GM19438 (cell line): ENCODE results near the gene RALGPS1.

Source experiments
- ATAC-seq: cut with Tn5 transposase; IDR thresholded peaks from one replicate; pipeline ENCODE4 v1.9.1; 2021; ENCODE audit warnings: low read depth; ENCODE audit not compliant: unreplicated experiment

Gene RALGPS1

GRCh38 chr9:127113191-127113972 lies 198.8 kb downstream of the RALGPS1 start:
- ATAC-seq = no peak

- no peak for ATAC-seq
Observed at GRCh38 chr9:127114606-127115005, 200.0 kb downstream of the RALGPS1 start.

DNA sequence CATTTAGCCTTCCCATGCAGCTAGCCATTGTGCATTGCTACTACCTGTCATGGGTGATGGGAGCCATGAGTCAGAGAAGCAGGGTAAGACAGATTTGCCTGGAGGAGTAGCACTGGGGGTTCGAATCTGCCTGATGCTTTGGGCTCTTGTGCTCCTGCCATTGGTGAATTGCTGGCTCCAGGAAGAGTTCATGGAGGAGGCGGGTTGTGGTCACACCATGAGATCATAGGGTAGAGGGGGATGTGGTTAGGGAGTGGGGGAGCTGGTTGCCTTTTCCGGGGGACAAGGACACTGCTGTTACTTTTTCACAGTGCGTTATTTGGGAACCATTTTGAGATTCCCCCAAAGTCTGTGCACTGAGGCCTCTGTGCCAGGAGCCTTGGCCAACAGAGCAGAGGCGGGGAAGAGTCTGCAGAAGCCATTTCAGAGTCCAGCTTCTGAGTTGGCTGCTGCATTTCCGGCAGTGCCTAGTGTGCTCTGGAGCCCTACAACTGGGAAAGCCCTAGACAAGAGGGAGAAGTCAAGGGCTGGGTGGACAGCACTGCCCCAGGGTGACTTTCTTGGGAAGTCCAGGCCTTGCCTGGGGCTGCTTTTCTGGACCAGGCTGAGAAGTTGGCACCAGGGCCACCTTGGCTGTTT lies 201.6 kb downstream of the RALGPS1 start:
- no peak for ATAC-seq

DNA sequence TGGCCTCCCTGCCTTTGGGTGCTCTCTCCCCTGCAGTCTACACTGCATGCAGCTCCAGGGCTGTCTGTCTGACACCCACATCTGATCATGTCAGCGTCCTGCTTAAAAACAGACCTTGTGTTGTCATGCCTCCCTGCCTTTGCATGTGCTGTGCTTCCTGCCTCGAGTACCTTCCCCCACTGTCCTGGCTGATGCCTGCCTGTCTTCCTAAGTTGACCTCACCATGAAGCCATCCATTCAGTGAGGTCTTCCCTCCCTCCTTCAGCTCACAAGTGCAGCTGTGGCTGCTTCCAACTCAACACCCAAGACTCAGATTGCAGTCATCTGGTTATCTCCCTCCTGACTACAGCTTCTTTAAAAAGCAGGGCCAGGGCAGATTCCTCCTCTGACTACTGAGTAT lies 202.4 kb downstream of the RALGPS1 start:
- no peak for ATAC-seq

GRCh38 chr9:127117801-127118200 lies 203.2 kb downstream of the RALGPS1 start:
- ATAC-seq = no peak

DNA sequence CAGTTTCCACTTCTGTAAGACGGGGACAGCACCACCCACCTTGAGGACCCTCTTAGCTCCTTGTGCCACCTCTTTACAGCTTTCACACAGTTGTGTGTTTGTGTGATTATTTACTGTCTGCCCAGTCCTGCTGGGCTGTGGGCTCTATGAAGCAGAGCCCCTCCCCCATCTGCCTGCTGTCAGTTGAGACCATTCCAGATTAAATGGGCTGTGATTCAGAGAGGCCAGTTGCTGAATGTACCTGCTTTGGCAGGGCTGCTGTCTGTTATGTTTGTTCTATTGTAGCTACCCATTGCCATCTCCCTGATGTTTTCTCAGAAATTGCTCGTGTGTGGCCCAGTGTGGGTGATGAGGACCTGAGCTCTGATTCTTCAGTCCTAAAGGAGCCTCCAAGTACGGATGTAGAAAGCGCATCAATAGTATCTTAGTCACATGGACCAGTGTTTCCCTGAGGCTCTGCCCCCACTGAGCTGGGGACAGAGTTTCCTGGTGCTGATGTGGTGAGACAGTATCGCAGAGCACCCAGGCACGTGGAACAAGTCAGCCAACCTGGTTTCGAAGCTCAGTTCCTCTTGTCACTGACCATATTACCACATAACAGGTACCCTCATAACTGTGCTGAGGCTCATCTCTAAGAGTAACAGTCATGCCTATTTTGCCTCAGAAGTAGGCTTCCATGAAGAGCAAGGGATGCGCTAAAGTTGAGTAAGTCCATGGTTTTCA lies 204.2 kb downstream of the RALGPS1 start:
- ATAC-seq = no peak

GRCh38 chr9:127119320-127119709 lies 204.7 kb downstream of the RALGPS1 start:
- no peak for ATAC-seq

GRCh38 chr9:127121628-127122175 lies 207.1 kb downstream of the RALGPS1 start:
- ATAC-seq = no peak

GRCh38 chr9:127122176-127123063 lies 207.8 kb downstream of the RALGPS1 start, which contains the start of gene ANGPTL2:
ANGPTL2 (minus strand) TSS chr9:127122635; CDS start chr9:127108731, 13,904 bp downstream.
- ATAC-seq = no peak

DNA sequence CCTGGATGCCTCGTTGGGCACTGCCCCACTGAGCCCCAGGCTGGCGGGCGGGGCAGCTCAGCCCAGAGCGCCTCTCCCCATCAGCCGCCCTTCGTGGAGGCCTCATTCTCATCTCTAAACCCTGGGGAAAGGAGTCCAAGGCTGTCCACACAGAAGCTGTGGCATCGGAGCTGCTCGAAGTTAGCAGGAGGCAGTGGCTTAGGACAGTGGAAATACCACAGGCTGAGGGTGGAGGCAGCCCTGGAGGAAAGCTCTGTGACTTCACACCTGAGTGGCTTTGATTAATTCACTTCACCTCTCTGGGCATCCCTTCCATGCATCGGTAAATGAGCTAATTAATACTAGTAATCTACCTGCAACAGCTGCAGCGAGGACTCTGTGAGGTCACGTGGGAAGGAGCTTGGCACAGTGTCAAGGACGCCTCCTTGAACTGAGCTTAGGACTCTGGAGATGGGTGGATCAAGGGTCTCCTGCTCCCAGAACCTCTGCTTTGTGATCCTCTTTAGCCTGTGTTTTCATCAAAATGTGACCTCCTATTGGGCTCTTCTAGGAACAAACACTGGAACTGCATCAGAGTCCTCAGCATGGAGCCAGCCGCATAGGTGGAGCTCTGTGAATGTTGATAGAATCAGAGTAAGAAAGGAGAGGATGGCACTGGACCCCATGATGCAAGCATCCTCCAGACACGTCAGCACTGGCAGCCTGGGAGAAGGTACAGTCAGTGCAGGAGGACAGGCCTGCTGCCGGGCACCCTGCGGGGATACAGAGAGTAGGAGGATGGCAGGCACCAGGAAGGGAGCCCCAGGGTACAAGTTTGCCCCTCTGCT lies 208.7 kb downstream of the RALGPS1 start:
- no peak for ATAC-seq

GRCh38 chr9:127124111-127124531 lies 209.5 kb downstream of the RALGPS1 start:
- ATAC-seq = no peak

DNA sequence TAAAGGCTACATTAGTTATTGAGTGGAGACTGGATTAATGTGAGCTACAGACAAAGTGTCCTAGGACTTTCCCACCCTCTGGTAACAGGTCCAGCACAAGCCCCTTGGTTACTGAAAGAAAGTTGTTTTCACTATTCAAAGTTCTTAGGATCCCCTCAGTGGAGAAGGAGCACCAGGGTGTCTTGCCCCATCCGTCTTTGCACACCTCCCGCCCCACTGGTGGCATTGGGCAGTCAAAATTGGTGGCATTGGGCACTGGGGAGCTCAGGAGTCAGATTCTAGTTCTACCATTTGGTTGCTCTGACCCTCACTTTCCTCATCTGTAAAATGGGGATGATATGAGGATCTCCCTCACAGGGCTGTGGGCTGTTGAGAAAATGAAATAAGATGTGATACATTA lies 210.2 kb downstream of the RALGPS1 start:
- no peak for ATAC-seq

DNA sequence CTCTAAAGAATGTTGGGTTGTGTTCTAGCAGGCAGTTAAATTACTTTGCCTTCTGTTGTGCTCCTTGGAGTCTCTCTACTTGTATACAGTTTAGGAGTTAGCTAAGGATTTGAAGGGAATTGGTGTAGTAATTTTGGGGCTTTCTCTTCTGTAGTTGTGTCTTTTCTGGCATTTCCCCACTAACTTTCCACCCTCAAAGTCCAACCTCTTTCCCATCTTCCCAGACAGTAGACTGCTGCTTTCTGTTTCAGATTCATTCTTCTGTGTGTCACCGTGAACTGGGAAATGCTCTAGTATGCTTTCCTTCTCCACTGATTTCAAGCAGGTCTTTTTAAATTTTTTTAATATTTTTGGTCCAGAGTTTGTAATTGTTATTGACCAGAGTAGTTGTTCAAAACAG lies 212.4 kb downstream of the RALGPS1 start:
- no peak for ATAC-seq

DNA sequence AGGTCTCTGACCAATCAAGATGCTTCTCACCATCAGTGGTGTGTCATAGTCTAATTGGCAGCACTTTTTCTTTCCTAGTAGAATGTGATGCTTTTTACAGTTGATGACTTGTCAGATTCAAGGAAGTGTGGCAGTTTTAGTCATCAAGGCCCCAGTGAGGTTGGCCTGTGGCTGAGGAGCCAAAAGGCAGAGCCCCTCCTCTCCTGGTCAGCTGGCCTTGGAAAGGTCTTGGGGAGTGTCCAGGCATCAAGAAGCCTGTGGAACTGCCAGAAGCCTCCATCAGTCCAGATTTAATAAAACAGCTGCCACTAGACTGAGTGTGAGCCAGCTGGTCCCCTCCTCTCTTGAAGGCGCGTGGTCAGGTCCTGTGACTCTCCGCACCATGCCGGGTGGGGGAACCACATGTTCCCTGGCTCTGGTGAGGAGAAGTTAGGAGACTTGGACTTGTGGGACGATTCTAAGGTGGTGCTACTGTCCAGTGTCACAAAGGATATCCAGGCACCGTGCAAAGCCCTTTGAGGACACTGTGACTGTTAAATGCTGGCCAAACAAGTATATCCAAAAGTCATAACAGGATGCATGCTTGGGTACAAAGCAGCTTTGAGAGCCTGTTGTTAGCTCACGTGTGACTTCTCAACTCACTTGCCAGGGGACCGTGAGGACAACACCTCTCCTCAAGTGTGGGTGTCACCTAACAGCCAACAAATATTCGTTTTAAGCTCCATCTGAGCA lies 213.9 kb downstream of the RALGPS1 start:
- no peak for ATAC-seq

DNA sequence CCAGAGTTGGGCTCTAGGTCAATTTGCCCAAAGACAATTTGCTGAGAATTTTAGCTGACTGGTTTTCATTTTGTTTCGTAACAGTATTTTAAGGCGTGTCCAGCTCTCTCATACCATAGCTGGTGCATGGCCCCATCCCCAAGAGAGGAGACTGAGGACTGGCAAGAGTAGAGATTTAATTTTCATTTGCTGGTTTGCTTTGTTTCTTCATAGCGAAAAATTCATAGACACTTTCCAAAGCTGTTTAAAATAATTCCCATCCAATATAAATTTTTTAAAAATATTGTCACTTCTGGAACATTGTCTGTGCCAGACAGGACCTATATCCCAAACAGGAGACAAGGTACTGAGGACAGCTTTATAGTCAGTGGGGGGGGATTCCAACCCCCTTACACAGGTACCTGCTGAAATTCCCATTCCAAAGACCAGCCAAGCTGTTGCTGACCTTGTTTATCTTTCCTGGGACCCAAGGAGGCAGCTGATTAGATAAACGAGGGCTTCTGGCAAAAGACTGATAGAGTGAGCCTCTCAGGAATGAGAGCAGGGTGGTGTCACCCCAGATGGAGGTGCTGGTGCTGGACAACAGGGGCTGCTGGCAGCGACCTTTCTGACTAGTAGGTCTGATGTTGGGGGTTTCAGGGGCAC lies 214.6 kb downstream of the RALGPS1 start:
- ATAC-seq = no peak

DNA sequence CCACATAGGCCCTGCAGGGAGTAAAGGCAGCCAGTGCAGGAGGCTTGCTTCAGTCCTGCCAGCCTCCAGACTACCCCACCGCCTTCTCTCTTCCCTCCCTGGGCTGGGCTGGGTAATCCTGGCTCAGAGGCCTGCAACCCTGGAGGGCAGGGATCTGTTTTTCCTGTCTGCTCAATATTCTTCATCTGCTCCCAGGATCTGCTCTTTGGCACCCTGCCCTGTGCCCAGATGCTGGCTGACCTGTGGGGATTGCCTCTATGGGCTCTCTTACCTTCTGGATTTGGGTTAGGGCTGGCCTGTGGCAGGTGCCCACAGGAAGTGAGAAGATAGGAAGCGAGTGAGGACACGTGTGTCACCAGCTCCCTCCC lies 215.1 kb downstream of the RALGPS1 start:
- no peak for ATAC-seq

GRCh38 chr9:127130235-127130634 lies 215.7 kb downstream of the RALGPS1 start:
- ATAC-seq = no peak
